OCI-LY1 (cell line): ENCODE results near the gene SSTR1.

Experiments used
- EZH2 ChIP-seq: fragments of 200-600 bp; sonication (generic), shearing (Covaris generic); IDR thresholded peaks from 2 replicates; pipeline ENCODE4 v1.8.0; 2017; ENCODE audit warnings: borderline replicate concordance, mixed run types, mild to moderate bottlenecking, antibody characterized with exemption, low read length, moderate library complexity, mixed read lengths
- TF ChIP-seq, protein P1 (sequence below): fragments of 200-600 bp; sonication (generic), shearing (Covaris generic); IDR thresholded peaks from 2 replicates; pipeline ENCODE4 v1.5.1; 2017; ENCODE audit warnings: mild to moderate bottlenecking, antibody characterized with exemption, low read length, moderate library complexity, mixed read lengths

DNA sequence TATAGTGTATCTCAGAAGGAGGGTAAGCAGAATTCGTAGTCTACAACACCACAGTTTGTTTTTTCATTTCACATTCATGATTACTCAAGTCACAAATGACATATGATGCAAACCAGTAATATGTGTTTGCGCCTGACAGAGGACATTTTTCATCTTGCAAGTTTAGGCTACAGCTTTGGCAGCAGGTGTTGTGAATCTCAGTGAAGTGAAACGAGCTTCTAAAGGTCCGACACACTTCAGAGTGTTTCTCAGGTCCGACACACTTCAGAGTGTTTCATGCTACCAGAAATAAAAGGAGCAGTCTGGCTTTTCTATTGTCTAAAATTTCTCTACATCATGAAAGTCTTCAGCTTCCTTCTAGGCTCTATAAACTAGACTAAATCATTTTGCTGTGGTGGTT lies 25.5 kb downstream of the SSTR1 start:
- TF ChIP-seq, protein P1, sequence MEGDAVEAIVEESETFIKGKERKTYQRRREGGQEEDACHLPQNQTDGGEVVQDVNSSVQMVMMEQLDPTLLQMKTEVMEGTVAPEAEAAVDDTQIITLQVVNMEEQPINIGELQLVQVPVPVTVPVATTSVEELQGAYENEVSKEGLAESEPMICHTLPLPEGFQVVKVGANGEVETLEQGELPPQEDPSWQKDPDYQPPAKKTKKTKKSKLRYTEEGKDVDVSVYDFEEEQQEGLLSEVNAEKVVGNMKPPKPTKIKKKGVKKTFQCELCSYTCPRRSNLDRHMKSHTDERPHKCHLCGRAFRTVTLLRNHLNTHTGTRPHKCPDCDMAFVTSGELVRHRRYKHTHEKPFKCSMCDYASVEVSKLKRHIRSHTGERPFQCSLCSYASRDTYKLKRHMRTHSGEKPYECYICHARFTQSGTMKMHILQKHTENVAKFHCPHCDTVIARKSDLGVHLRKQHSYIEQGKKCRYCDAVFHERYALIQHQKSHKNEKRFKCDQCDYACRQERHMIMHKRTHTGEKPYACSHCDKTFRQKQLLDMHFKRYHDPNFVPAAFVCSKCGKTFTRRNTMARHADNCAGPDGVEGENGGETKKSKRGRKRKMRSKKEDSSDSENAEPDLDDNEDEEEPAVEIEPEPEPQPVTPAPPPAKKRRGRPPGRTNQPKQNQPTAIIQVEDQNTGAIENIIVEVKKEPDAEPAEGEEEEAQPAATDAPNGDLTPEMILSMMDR, result no peak
- no peak for TF ChIP-seq EZH2
